Dedifferentiated amniotic fluid mesenchymal stem cell (primary cell): ENCODE results near the gene RALGAPA2.

Source experiments
- DNase-seq: peaks from one replicate; pipeline ENCODE4 v3.0.0-alpha.2; 2016; ENCODE audit errors: extremely low spot score

Gene RALGAPA2

GRCh38 chr20:20721489-20721888 is 9.0 kb upstream of the RALGAPA2 start:
- no peak for DNase-seq

GRCh38 chr20:20720158-20720557 is 7.7 kb upstream of the RALGAPA2 start:
- no peak for DNase-seq

- no peak for DNase-seq
Measured at GRCh38 chr20:20719411-20719810, 7.0 kb upstream of the RALGAPA2 start.

- no peak for DNase-seq
Measured at GRCh38 chr20:20713244-20713765, 861 bp upstream of the RALGAPA2 start.

- DNase-seq: no peak
Measured at GRCh38 chr20:20712004-20712473, 405 bp downstream of the RALGAPA2 start.

- DNase-seq: no peak
Measured at GRCh38 chr20:20711413-20711812, 1.0 kb downstream of the RALGAPA2 start.

- no peak for DNase-seq
Measured at GRCh38 chr20:20710443-20711315, 1.8 kb downstream of the RALGAPA2 start.

GRCh38 chr20:20709887-20710286 is 2.6 kb downstream of the RALGAPA2 start:
- DNase-seq: no peak

GRCh38 chr20:20706285-20706684 is 6.2 kb downstream of the RALGAPA2 start:
- no peak for DNase-seq

GRCh38 chr20:20702330-20703245 is 9.9 kb downstream of the RALGAPA2 start:
- DNase-seq: no peak

GRCh38 chr20:20699917-20700316 is 12.5 kb downstream of the RALGAPA2 start:
- DNase-seq: no peak

GRCh38 chr20:20699144-20699543 is 13.3 kb downstream of the RALGAPA2 start:
- DNase-seq: no peak

- DNase-seq: no peak
Measured at GRCh38 chr20:20697325-20697845, 15.1 kb downstream of the RALGAPA2 start.

GRCh38 chr20:20695250-20695816 is 17.1 kb downstream of the RALGAPA2 start:
- no peak for DNase-seq

- no peak for DNase-seq
Measured at GRCh38 chr20:20694591-20694990, 17.9 kb downstream of the RALGAPA2 start.

- no peak for DNase-seq
Measured at GRCh38 chr20:20692587-20692986, 19.9 kb downstream of the RALGAPA2 start.

GRCh38 chr20:20691477-20692235 is 20.8 kb downstream of the RALGAPA2 start:
- no peak for DNase-seq

GRCh38 chr20:20690676-20691476 is 21.6 kb downstream of the RALGAPA2 start:
- DNase-seq: no peak

GRCh38 chr20:20687319-20687718 is 25.1 kb downstream of the RALGAPA2 start:
- DNase-seq: no peak

GRCh38 chr20:20685635-20686034 is 26.8 kb downstream of the RALGAPA2 start:
- no peak for DNase-seq
